ENCODE data around the gene ZNF132.

The ZNF132 gene

GRCh38 chr19:58479736-58480480, 40.0 kb upstream of the ZNF132 start:
- ChIA-PET CTCF (interaction anchor here (0.9 kb wide), 1 partner anchor 34 kb away, joined by 4 read pairs; no protein-coding TSS in a partner anchor), POLR2A (no interaction called here)
- TF ChIP-seq CTCF (IDR thresholded peaks at IDR 0.05; ENCODE audit: control extremely low read depth, extremely low read depth, low read depth, missing control alignments), result no peak
- DNase-seq (ENCODE audit: extremely low spot score), result no peak

GRCh38 chr19:58479303-58479702, 39.4 kb upstream of the ZNF132 start:
- DNase-seq (ENCODE audit: extremely low spot score), result no peak
- POLR2A ChIA-PET, result no interaction called here
- TF ChIP-seq CTCF (IDR thresholded peaks at IDR 0.05; ENCODE audit: control extremely low read depth, extremely low read depth, low read depth, missing control alignments), result no peak
- CTCF ChIA-PET, result interaction anchor here (1.0 kb wide), 1 partner anchor 10 kb away, joined by 3 read pairs; no protein-coding TSS in a partner anchor

GRCh38 chr19:58477871-58478270, 37.9 kb upstream of the ZNF132 start:
- no peak for DNase-seq (ENCODE audit: extremely low spot score)
- TF ChIP-seq CTCF (IDR thresholded peaks at IDR 0.05; ENCODE audit: control extremely low read depth, extremely low read depth, low read depth, missing control alignments), result no peak
- ChIA-PET CTCF (interaction anchor here (1.7 kb wide), 1 partner anchor 11 kb away, joined by 3 read pairs; no protein-coding TSS in a partner anchor), POLR2A (interaction anchor here (0.6 kb wide), 1 partner anchor 10 kb away, joined by 3 read pairs; no protein-coding TSS in a partner anchor)

- POLR2A ChIA-PET, result no interaction called here
- CTCF ChIA-PET, result interaction anchor here (1.7 kb wide), 1 partner anchor 12 kb away, joined by 3 read pairs; no protein-coding TSS in a partner anchor
- no peak for DNase-seq (ENCODE audit: extremely low spot score)
- no peak for TF ChIP-seq CTCF (IDR thresholded peaks at IDR 0.05; ENCODE audit: control extremely low read depth, extremely low read depth, low read depth, missing control alignments)
Observed at GRCh38 chr19:58477130-58477529, 37.2 kb upstream of the ZNF132 start.

- TF ChIP-seq CTCF (IDR thresholded peaks at IDR 0.05; ENCODE audit: control extremely low read depth, extremely low read depth, low read depth, missing control alignments), result no peak
- peak; percentile 29 for DNase-seq (ENCODE audit: extremely low spot score)
- ChIA-PET POLR2A (no interaction called here), CTCF (interaction anchor here (1.7 kb wide), 1 partner anchor 12 kb away, joined by 3 read pairs; no protein-coding TSS in a partner anchor)
Observed at GRCh38 chr19:58476498-58477015, 36.6 kb upstream of the ZNF132 start.

GRCh38 chr19:58475714-58476497, 36.0 kb upstream of the ZNF132 start, which contains the start of gene ZNF446:
Gene ZNF446 (plus strand): TSS chr19:58476352. CDS start chr19:58477219, 867 bp downstream.
- ChIA-PET POLR2A (no interaction called here), CTCF (interaction anchor here (1.2 to 1.7 kb wide), 3 partner anchors 10 to 44 kb away, joined by 3 to 4 read pairs (median 3); partner anchors contain the start of gene ZBTB45)

More at GRCh38 chr19:58475714-58476497, 36.0 kb upstream of the ZNF132 start, which contains the start of gene ZNF446:
- TF ChIP-seq CTCF (IDR thresholded peaks at IDR 0.05; ENCODE audit: control extremely low read depth, extremely low read depth, low read depth, missing control alignments), result no peak
- peak; percentile 95 for DNase-seq (ENCODE audit: extremely low spot score)
